HS-27A (cell line): ENCODE data around the gene SCD.

Experiments used
- DNase-seq: peaks from one replicate; pipeline ENCODE4 v3.0.0-alpha.2; 2012; ENCODE audit warnings: low read depth, missing footprints

SCD gene

GRCh38 chr10:100401631-100402328 lies 54.7 kb downstream of the SCD start:
- no peak for DNase-seq

GRCh38 chr10:100403734-100404133 lies 56.7 kb downstream of the SCD start:
- no peak for DNase-seq

GRCh38 chr10:100413173-100413572 lies 66.1 kb downstream of the SCD start:
- no peak for DNase-seq
